ENCODE measurements around the gene MAP2. TPM values are rescaled to one million over a fixed set of nuclear protein-coding genes. Genes with fewer than 3 reads are reported as not detected.

The MAP2 gene
- total and polyA plus RNA-seq, 2 donors from 2014 or later, result 3.6 to 11.4 TPM

DNA sequence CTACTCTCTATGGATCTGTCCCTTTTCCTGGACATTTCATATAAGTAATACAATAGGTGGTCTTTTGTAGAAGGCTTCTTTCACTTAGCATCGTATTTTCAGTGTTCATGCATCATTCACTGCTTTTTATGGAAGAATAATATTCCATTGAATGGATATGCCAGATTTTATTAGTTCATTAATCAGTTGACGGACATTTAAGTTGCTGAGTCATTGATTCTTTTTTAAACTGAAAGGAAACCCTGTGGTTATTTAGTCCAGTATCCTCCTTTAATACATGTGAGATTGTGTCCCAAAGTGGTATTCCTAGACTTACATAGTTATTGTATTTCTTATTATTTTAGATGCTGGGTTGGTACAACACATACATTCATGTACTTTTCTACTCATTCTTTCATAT is 185.7 kb downstream of the MAP2 start:
- FAIRE-seq, result no peak
- TF ChIP-seq, protein P1, sequence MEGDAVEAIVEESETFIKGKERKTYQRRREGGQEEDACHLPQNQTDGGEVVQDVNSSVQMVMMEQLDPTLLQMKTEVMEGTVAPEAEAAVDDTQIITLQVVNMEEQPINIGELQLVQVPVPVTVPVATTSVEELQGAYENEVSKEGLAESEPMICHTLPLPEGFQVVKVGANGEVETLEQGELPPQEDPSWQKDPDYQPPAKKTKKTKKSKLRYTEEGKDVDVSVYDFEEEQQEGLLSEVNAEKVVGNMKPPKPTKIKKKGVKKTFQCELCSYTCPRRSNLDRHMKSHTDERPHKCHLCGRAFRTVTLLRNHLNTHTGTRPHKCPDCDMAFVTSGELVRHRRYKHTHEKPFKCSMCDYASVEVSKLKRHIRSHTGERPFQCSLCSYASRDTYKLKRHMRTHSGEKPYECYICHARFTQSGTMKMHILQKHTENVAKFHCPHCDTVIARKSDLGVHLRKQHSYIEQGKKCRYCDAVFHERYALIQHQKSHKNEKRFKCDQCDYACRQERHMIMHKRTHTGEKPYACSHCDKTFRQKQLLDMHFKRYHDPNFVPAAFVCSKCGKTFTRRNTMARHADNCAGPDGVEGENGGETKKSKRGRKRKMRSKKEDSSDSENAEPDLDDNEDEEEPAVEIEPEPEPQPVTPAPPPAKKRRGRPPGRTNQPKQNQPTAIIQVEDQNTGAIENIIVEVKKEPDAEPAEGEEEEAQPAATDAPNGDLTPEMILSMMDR (IDR thresholded peaks at IDR 0.05; ENCODE audit: borderline replicate concordance, extremely low read depth, insufficient read depth), result no peak
- no peak overlapping the region for H3K27ac ChIP-seq (ENCODE audit: low read depth in 2 of 2, low read length in 2 of 2)

DNA sequence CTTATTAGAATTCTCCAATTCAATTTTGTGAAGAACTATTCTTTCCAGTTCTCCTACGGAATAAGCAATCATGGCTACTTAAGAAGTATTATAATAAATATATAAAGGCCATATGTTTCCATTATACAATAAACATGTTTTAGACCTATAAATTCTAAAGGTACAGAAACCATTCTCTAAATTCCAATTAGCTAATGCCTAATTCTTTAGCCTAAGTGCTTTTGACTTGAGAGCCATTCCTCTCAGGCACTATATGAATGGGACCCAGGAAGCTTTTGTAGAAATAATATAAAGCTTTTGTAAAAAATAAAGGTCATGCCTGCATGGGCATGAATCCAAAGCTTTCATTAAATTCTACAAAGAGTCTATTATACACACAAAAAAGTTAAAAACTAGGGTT is 186.8 kb downstream of the MAP2 start:
- Histone ChIP-seq H3K36me3 (ENCODE audit: control insufficient read depth in 2 of 3, insufficient read depth in 3 of 3, low read length in 3 of 3) (no peaks in the 10 kb centered on the region), H3K9ac (ENCODE audit: low read length in 3 of 3) (no peak overlapping the region), H3K27me3 (ENCODE audit: control insufficient read depth, insufficient read depth, low read length) (no peaks in the 10 kb centered on the region), H3K27ac (ENCODE audit: low read depth in 2 of 2, low read length in 2 of 2) (no peak overlapping the region), H3K9me3 (ENCODE audit: control insufficient read depth in 2 of 3, insufficient read depth in 1 of 3, low read length in 3 of 3) (no peaks in the 10 kb centered on the region), H3K4me3 (ENCODE audit: low read length in 3 of 3) (no peak overlapping the region), H3K4me1 (ENCODE audit: control insufficient read depth in 2 of 3, insufficient read depth in 2 of 3, low read depth in 1 of 3, low read length in 3 of 3) (no peaks in the 10 kb centered on the region)
- DNase-seq (no peak), FAIRE-seq (no peak)
- intact Hi-C loops (cut with DNase I), result no loop called here
- TF ChIP-seq, protein P1 (IDR thresholded peaks at IDR 0.05; ENCODE audit: borderline replicate concordance, extremely low read depth, insufficient read depth), result no peak

More for the DNA sequence above, 185.7 kb downstream of the MAP2 start:
- H3K9me3 ChIP-seq (ENCODE audit: control insufficient read depth in 2 of 3, insufficient read depth in 1 of 3, low read length in 3 of 3), result no peaks in the 10 kb centered on the region
- no peaks in the 10 kb centered on the region for H3K4me1 ChIP-seq (ENCODE audit: control insufficient read depth in 2 of 3, insufficient read depth in 2 of 3, low read depth in 1 of 3, low read length in 3 of 3)
- intact Hi-C loops (cut with DNase I), result no loop called here
- H3K27me3 ChIP-seq (ENCODE audit: control insufficient read depth, insufficient read depth, low read length), result no peaks in the 10 kb centered on the region
- DNase-seq, result no peak
- no peaks in the 10 kb centered on the region for H3K36me3 ChIP-seq (ENCODE audit: control insufficient read depth in 2 of 3, insufficient read depth in 3 of 3, low read length in 3 of 3)
- H3K9ac ChIP-seq (ENCODE audit: low read length in 3 of 3), result no peak overlapping the region
- H3K4me3 ChIP-seq (ENCODE audit: low read length in 3 of 3), result no peak overlapping the region

DNA sequence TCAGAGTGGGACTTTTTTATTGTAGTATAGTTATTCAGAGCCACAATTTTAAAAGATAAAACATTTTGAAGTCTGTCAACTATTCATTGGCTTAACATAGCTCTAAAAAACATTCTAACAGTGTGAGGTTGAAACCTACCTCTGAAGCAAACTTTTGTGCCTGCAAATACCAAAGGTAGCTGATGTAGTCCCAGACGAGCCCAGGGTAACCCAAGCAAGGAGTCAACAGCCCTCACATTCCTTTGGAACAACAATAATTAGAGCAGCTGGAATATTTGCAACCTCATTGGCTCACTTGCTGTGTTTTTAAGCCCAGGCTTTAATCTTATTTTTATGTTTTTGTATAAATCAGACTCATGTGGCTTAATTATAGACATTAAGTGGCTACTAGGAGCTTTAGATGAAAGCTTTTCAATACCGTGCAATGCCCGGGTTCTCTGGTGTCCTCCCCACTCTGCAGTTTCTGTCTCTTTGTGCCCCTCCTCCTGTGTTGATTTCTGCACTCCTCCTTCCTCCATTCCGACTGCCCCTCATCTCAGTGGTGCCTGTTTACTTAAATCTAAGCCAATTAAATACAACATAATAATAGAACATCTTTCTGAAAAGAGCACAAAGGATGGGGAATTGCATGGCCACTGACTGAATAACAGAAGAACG is 189.9 kb downstream of the MAP2 start:
- no peak for FAIRE-seq
- H3K27me3 ChIP-seq (ENCODE audit: control insufficient read depth, insufficient read depth, low read length), result no peaks in the 10 kb centered on the region
- no peak overlapping the region for H3K27ac ChIP-seq (ENCODE audit: low read depth in 2 of 2, low read length in 2 of 2)
- H3K9ac ChIP-seq (ENCODE audit: low read length in 3 of 3), result no peak overlapping the region
- TF ChIP-seq, protein P1 (IDR thresholded peaks at IDR 0.05; ENCODE audit: borderline replicate concordance, extremely low read depth, insufficient read depth), result no peak
- peak in 1 of 5 donors; percentile 21 for DNase-seq
- no peaks in the 10 kb centered on the region for H3K4me1 ChIP-seq (ENCODE audit: control insufficient read depth in 2 of 3, insufficient read depth in 2 of 3, low read depth in 1 of 3, low read length in 3 of 3)
- intact Hi-C loops (cut with DNase I), result no loop called here
- no peaks in the 10 kb centered on the region for H3K36me3 ChIP-seq (ENCODE audit: control insufficient read depth in 2 of 3, insufficient read depth in 3 of 3, low read length in 3 of 3)
- H3K4me3 ChIP-seq (ENCODE audit: low read length in 3 of 3), result no peak overlapping the region
- H3K9me3 ChIP-seq (ENCODE audit: control insufficient read depth in 2 of 3, insufficient read depth in 1 of 3, low read length in 3 of 3), result no peaks in the 10 kb centered on the region
